Calu3 (cell line): ENCODE results near the gene FHIP1B. TPM values are rescaled to one million over a fixed set of nuclear protein-coding genes. Genes with fewer than 3 reads are reported as not detected.
"Not testable (repeated sequence)": the region's sequence is repeated elsewhere in the genome, so short reads cannot be mapped to it uniquely, and the experiment has no call there.

Source experiments
- BruUV-seq: library from RNA; stranded (reverse); fragments of 400-500 nt; replicated peaks from 2 replicates; lab custom pipeline; 2021; lab: Mats Ljungman, UMichigan
- CTCF ChIA-PET: fragments of 300-600 bp; sonication (Branson Sonifier 250); formaldehyde crosslinking; loops from one replicate; lab custom pipeline; 2022; ENCODE audit warnings: antibody characterized with exemption; lab: Charles Lee
- DNase-seq: peaks from one replicate; pipeline ENCODE4 v3.0.0; 2022
- H3K27ac Mint-ChIP-seq: one replicate; pipeline ENCODE4 v1.8.0; 2022; ENCODE audit warnings: mixed read lengths; ENCODE audit not compliant: unreplicated experiment
- H3K27me3 Mint-ChIP-seq: one replicate; pipeline ENCODE4 v1.8.0; 2022; ENCODE audit warnings: mixed read lengths; ENCODE audit not compliant: unreplicated experiment
- H3K36me3 Mint-ChIP-seq: one replicate; pipeline ENCODE4 v1.8.0; 2022; ENCODE audit warnings: mild to moderate bottlenecking, moderate library complexity, mixed read lengths; ENCODE audit not compliant: insufficient read depth, unreplicated experiment
- H3K4me1 Mint-ChIP-seq: one replicate; pipeline ENCODE4 v1.8.0; 2022; ENCODE audit warnings: mild to moderate bottlenecking, low read depth, mixed read lengths; ENCODE audit not compliant: unreplicated experiment
- H3K4me3 Mint-ChIP-seq: one replicate; pipeline ENCODE4 v1.8.0; 2022; ENCODE audit warnings: mild to moderate bottlenecking, low read depth, moderate library complexity, mixed read lengths; ENCODE audit not compliant: unreplicated experiment
- H3K9me3 Mint-ChIP-seq: one replicate; pipeline ENCODE4 v1.8.0; 2022; ENCODE audit warnings: low read depth, mixed read lengths; ENCODE audit not compliant: unreplicated experiment
- CTCF ChIP-seq: fragments of 200-600 bp; IDR thresholded peaks from one replicate; pipeline ENCODE4 v1.8.0; 2022; ENCODE audit warnings: antibody characterized with exemption; ENCODE audit not compliant: unreplicated experiment
- intact Hi-C: fragments of 100-400 bp; cut with micrococcal nuclease; formaldehyde crosslinking; loops from one replicate; pipeline ENCODE4 v1.10.0; 2022; ENCODE audit not compliant: unreplicated experiment
- total RNA-seq: library from RNA; stranded (reverse); gene quantifications from 2 replicates; pipeline ENCODE4 v1.2.3, GENCODE V29; 2022

The FHIP1B gene
- total RNA-seq, 1 experiment from 2014 or later: 39.7 TPM

GRCh38 chr11:6253197-6253596, 18.8 kb upstream of the FHIP1B start:
- no peak for DNase-seq
- H3K9me3 Mint-ChIP-seq: no peaks in the 10 kb centered on the region
- no peak for TF ChIP-seq CTCF
- intact Hi-C loops: loop anchor here (5.0 kb wide), 1 partner anchor 44 kb away; no protein-coding TSS in a partner anchor
- no peak overlapping the region for H3K27ac Mint-ChIP-seq
- no peak overlapping the region for H3K4me3 Mint-ChIP-seq
- no peaks in the 10 kb centered on the region for H3K36me3 Mint-ChIP-seq
- CTCF ChIA-PET: interaction anchor here (1.2 to 3.4 kb wide), 3 partner anchors 7 to 110 kb away, joined by 3 to 21 read pairs (median 7); no protein-coding TSS in a partner anchor
- no peaks in the 10 kb centered on the region for H3K27me3 Mint-ChIP-seq
- no peaks in the 10 kb centered on the region for H3K4me1 Mint-ChIP-seq
- no TSS peak for BruUV-seq

- Mint-ChIP-seq H3K4me1 (no peaks in the 10 kb centered on the region), H3K4me3 (no peak overlapping the region)
- intact Hi-C loops: loop anchor here (1.0 to 5.0 kb wide), 3 partner anchors 45 to 102 kb away; no protein-coding TSS in a partner anchor
Observed at GRCh38 chr11:6251990-6252473, 17.6 kb upstream of the FHIP1B start.

GRCh38 chr11:6251120-6251733, 16.8 kb upstream of the FHIP1B start:
- TF ChIP-seq CTCF: peak; percentile 76
- intact Hi-C loops: loop anchor here (1.0 to 5.0 kb wide), 3 partner anchors 46 to 103 kb away; no protein-coding TSS in a partner anchor
- BruUV-seq: no TSS peak
- Mint-ChIP-seq H3K9me3 (no peaks in the 10 kb centered on the region), H3K4me1 (no peaks in the 10 kb centered on the region), H3K36me3 (no peaks in the 10 kb centered on the region), H3K4me3 (no peak overlapping the region), H3K27ac (no peak overlapping the region), H3K27me3 (no peaks in the 10 kb centered on the region)
- CTCF ChIA-PET: interaction anchor here (0.6 to 3.4 kb wide), 10 partner anchors 9 to 112 kb away, joined by 3 to 33 read pairs (median 4); partner anchors contain the start of gene FHIP1B
- DNase-seq: peak; percentile 83

More at GRCh38 chr11:6251990-6252473, 17.6 kb upstream of the FHIP1B start:
- CTCF ChIA-PET: interaction anchor here (1.3 to 3.4 kb wide), 4 partner anchors 8 to 111 kb away, joined by 3 to 21 read pairs (median 11); partner anchors contain the start of gene FHIP1B
- no peak for TF ChIP-seq CTCF
- no TSS peak for BruUV-seq
- Mint-ChIP-seq H3K36me3 (no peaks in the 10 kb centered on the region), H3K9me3 (no peaks in the 10 kb centered on the region), H3K27ac (no peak overlapping the region), H3K27me3 (no peaks in the 10 kb centered on the region)
- DNase-seq: no peak

- no peak overlapping the region for H3K27ac Mint-ChIP-seq
- H3K4me3 Mint-ChIP-seq: no peak overlapping the region
- BruUV-seq: no TSS peak
- intact Hi-C loops: loop anchor here (2.0 to 5.0 kb wide), 2 partner anchors 47 to 65 kb away; no protein-coding TSS in a partner anchor
- no peaks in the 10 kb centered on the region for H3K4me1 Mint-ChIP-seq
- TF ChIP-seq CTCF: no peak
- no peaks in the 10 kb centered on the region for H3K36me3 Mint-ChIP-seq
- H3K27me3 Mint-ChIP-seq: peaks cover 10% of the 10 kb centered on the region
- CTCF ChIA-PET: interaction anchor here (0.8 to 3.4 kb wide), 6 partner anchors 9 to 113 kb away, joined by 3 to 33 read pairs (median 10); no protein-coding TSS in a partner anchor
- H3K9me3 Mint-ChIP-seq: no peaks in the 10 kb centered on the region
- peak; percentile 50 for DNase-seq
Observed at GRCh38 chr11:6249770-6250555, 15.5 kb upstream of the FHIP1B start.

GRCh38 chr11:6248897-6249296, 14.5 kb upstream of the FHIP1B start:
- H3K27ac Mint-ChIP-seq, BruUV-seq, H3K9me3 Mint-ChIP-seq, CTCF ChIA-PET, H3K36me3 Mint-ChIP-seq, DNase-seq, intact Hi-C loops, H3K4me3 Mint-ChIP-seq, H3K4me1 Mint-ChIP-seq: not testable (repeated sequence)
- H3K27me3 Mint-ChIP-seq: peaks cover 21% of the 10 kb centered on the region
